ENCODE measurements around the gene RNF149.
A peak's percentile ranks its signal among the peaks of the same experiment; 100 is the strongest.

- TF ChIP-seq CTCF (IDR thresholded peaks at IDR 0.05; ENCODE audit: extremely low read depth in 1 of 2, insufficient read depth in 1 of 2, low read depth in 1 of 2, low read length in 2 of 2), result no peak
- no peak for TF ChIP-seq POLR2A (IDR thresholded peaks at IDR 0.05; ENCODE audit: low read depth, low read length)
- no peak for TF ChIP-seq POLR2AphosphoS5 (IDR thresholded peaks at IDR 0.05; ENCODE audit: insufficient read depth, low read depth, low read length)
- no peak for TF ChIP-seq EZH2 (IDR thresholded peaks at IDR 0.05; ENCODE audit: borderline replicate concordance, low read depth, low read length, severe bottlenecking)
- TF ChIP-seq JUN (IDR thresholded peaks at IDR 0.05; ENCODE audit: borderline replicate concordance, insufficient read depth, insufficient read length, low read depth), result peak; percentile 38
Observed at GRCh38 chr2:101337877-101338276, 29.4 kb upstream of the RNF149 start.

Measured in endothelial cell of umbilical vein (primary cell).